Mesenchymal stem cell (in vitro differentiated cells and primary cell): ENCODE data around the gene ACER3.
"Not testable (repeated sequence)": the region's sequence is repeated elsewhere in the genome, so short reads cannot be mapped to it uniquely, and the experiment has no call there.

ENCODE experiments used
- DNase-seq: peaks from one replicate; pipeline ENCODE4 v3.0.0-alpha.2; 2013
- H2AFZ ChIP-seq: one replicate; pipeline ENCODE4 v1.6.1; 2013; ENCODE audit warnings: low read depth, mild to moderate bottlenecking, control low read depth, inconsistent platforms, low read length, moderate library complexity
- H2AK5ac ChIP-seq: 2 replicates; pipeline ENCODE4 v1.6.1; 2013; ENCODE audit warnings: low read length, moderate library complexity, mild to moderate bottlenecking, inconsistent platforms; ENCODE audit not compliant: severe bottlenecking
- H2BK120ac ChIP-seq: one replicate; pipeline ENCODE4 v1.6.1; 2013; ENCODE audit warnings: low read depth, mild to moderate bottlenecking, inconsistent platforms, low read length, moderate library complexity
- H2BK12ac ChIP-seq, 2 experiments: one replicate each; pipeline ENCODE4 v1.6.1; 2013; ENCODE audit warnings: inconsistent platforms in 2 of 2, low read length in 2 of 2, mild to moderate bottlenecking in 2 of 2, moderate library complexity in 2 of 2, control low read depth in 1 of 2
- H2BK15ac ChIP-seq: one replicate; pipeline ENCODE4 v1.6.1; 2013; ENCODE audit warnings: mild to moderate bottlenecking, low read depth, inconsistent platforms; ENCODE audit not compliant: poor library complexity, severe bottlenecking
- H2BK5ac ChIP-seq: 2 replicates; pipeline ENCODE4 v1.6.1; 2013; ENCODE audit warnings: low read depth, mild to moderate bottlenecking, low read length, control low read depth, inconsistent platforms; ENCODE audit not compliant: poor library complexity, severe bottlenecking
- H3K14ac ChIP-seq, 2 experiments: one replicate each; pipeline ENCODE4 v1.6.1; 2013; ENCODE audit warnings: inconsistent platforms in 2 of 2, low read length in 2 of 2, control low read depth in 1 of 2, mild to moderate bottlenecking in 1 of 2, moderate library complexity in 1 of 2
- H3K18ac ChIP-seq, 2 experiments: one replicate each; pipeline ENCODE4 v1.6.1; 2013; ENCODE audit warnings: inconsistent platforms in 2 of 2, low read length in 2 of 2, control low read depth in 1 of 2, low read depth in 1 of 2, mild to moderate bottlenecking in 1 of 2
- H3K23ac ChIP-seq, 2 experiments: one replicate each; pipeline ENCODE4 v1.6.1; 2013; ENCODE audit warnings: inconsistent platforms in 2 of 2, low read length in 2 of 2, mild to moderate bottlenecking in 2 of 2, moderate library complexity in 2 of 2, control low read depth in 1 of 2
- H3K27ac ChIP-seq: 2 replicates; pipeline ENCODE4 v1.5.1; 2013; ENCODE audit warnings: mild to moderate bottlenecking, moderate library complexity, low read length, control low read depth, inconsistent platforms; ENCODE audit not compliant: poor library complexity, severe bottlenecking
- H3K27me3 ChIP-seq, 2 experiments: 2 replicates each; pipeline versions ENCODE4 v1.6.1 to v1.7.0; 2013; ENCODE audit warnings: low read length in 2 of 2, mild to moderate bottlenecking in 2 of 2, moderate library complexity in 2 of 2, control low read depth in 1 of 2, inconsistent platforms in 1 of 2; ENCODE audit not compliant: control insufficient read depth in 1 of 2, insufficient read depth in 1 of 2
- H3K36me3 ChIP-seq, 2 experiments: 2 replicates each; pipeline versions ENCODE4 v1.6.1 to v1.7.0; 2013; ENCODE audit warnings: low read length in 2 of 2, control low read depth in 1 of 2, inconsistent platforms in 1 of 2, low read depth in 1 of 2, mild to moderate bottlenecking in 1 of 2; ENCODE audit not compliant: insufficient read depth in 2 of 2, control insufficient read depth in 1 of 2
- H3K4ac ChIP-seq, 2 experiments: one replicate each; pipeline ENCODE4 v1.6.1; 2013; ENCODE audit warnings: inconsistent platforms in 2 of 2, low read length in 2 of 2, mild to moderate bottlenecking in 2 of 2, moderate library complexity in 2 of 2, control low read depth in 1 of 2, low read depth in 1 of 2
- H3K4me1 ChIP-seq: 2 replicates; pipeline ENCODE4 v1.6.1; 2013; ENCODE audit warnings: low read depth, low read length, control low read depth; ENCODE audit not compliant: control insufficient read depth, insufficient read depth
- H3K4me2 ChIP-seq: 2 replicates; pipeline ENCODE4 v1.6.1; 2013; ENCODE audit warnings: low read length, mild to moderate bottlenecking, inconsistent platforms; ENCODE audit not compliant: poor library complexity, severe bottlenecking
- H3K4me3 ChIP-seq, 2 experiments: 2 replicates each; pipeline versions ENCODE4 v1.5.1 to v1.7.0; 2013; ENCODE audit warnings: low read length in 2 of 2, mild to moderate bottlenecking in 2 of 2, control low read depth in 1 of 2, low read depth in 1 of 2; ENCODE audit not compliant: insufficient read depth in 1 of 2
- H3K79me1 ChIP-seq: replicated peaks from 2 replicates; pipeline ENCODE4 v1.6.1; 2013; ENCODE audit warnings: mild to moderate bottlenecking, control low read depth, low read length, inconsistent platforms; ENCODE audit not compliant: poor library complexity, severe bottlenecking
- H3K9ac ChIP-seq: 2 replicates; pipeline ENCODE4 v1.7.0; 2013; ENCODE audit warnings: mild to moderate bottlenecking, low read length, moderate library complexity
- H3K9me3 ChIP-seq: 2 replicates; pipeline ENCODE4 v1.7.0; 2013; ENCODE audit warnings: mild to moderate bottlenecking, low read length; ENCODE audit not compliant: control insufficient read depth
- H4K8ac ChIP-seq: one replicate; pipeline ENCODE4 v1.6.1; 2013; ENCODE audit warnings: inconsistent platforms, mild to moderate bottlenecking, low read length, moderate library complexity
- H4K91ac ChIP-seq: one replicate; pipeline ENCODE4 v1.6.1; 2013; ENCODE audit warnings: mild to moderate bottlenecking, low read length, inconsistent platforms
- WGBS: methylation state at CpG from one replicate; pipeline ENCODE4 v1.1.7; 2013; ENCODE audit warnings: mixed read lengths; 5-methylcytosine and 5-hydroxymethylcytosine counted together

Gene ACER3

GRCh38 chr11:77046060-77046501 is 185.4 kb downstream of the ACER3 start:
- peak; percentile 33 for DNase-seq
- H3K27ac ChIP-seq: no peak overlapping the region
- H3K79me1 ChIP-seq: no peaks in the 10 kb centered on the region
- peaks cover 6% of the 10 kb centered on the region for H3K4me1 ChIP-seq
- no peak overlapping the region for H2AFZ ChIP-seq
- H3K18ac ChIP-seq: no peak overlapping the region
- peak overlapping the region; percentile 48 for H3K9ac ChIP-seq
- no peak overlapping the region for H3K23ac ChIP-seq
- no peak overlapping the region for H2BK12ac ChIP-seq
- H3K4ac ChIP-seq: no peak overlapping the region
- H2BK15ac ChIP-seq: no peak overlapping the region
- H3K27me3 ChIP-seq: peaks cover 5 to 20% of the 10 kb centered on the region in 2 experiments
- no peak overlapping the region for H2AK5ac ChIP-seq
- peak overlapping the region; percentile 68 for H3K4me2 ChIP-seq
- peak overlapping the region; percentile 7 to 57 for H3K4me3 ChIP-seq
- H3K14ac ChIP-seq: no peak overlapping the region
- no peaks in the 10 kb centered on the region for H3K36me3 ChIP-seq
- H3K9me3 ChIP-seq: no peaks in the 10 kb centered on the region
- WGBS: 3% methylated on average over 29 of the region's 39 CpGs
- no peak overlapping the region for H2BK5ac ChIP-seq
- peak overlapping the region; percentile 27 for H4K8ac ChIP-seq
- no peak overlapping the region for H4K91ac ChIP-seq
- no peak overlapping the region for H2BK120ac ChIP-seq

- Histone ChIP-seq H3K18ac (no peak overlapping the region), H3K14ac (no peak overlapping the region), H2BK12ac (no peak overlapping the region), H3K23ac (no peak overlapping the region), H3K79me1 (no peaks in the 10 kb centered on the region), H2BK120ac (no peak overlapping the region), H3K9ac (peak overlapping the region; percentile 73), H3K4me3 (peak overlapping the region; percentile 37 to 76), H2AFZ (no peak overlapping the region), H4K91ac (no peak overlapping the region), H3K4ac (no peak overlapping the region), H3K4me2 (peak overlapping the region; percentile 64), H3K4me1 (peaks cover 6% of the 10 kb centered on the region), H2BK5ac (no peak overlapping the region), H2BK15ac (no peak overlapping the region), H3K27me3 (peaks cover 5 to 16% of the 10 kb centered on the region in 2 experiments), H4K8ac (no peak overlapping the region), H3K36me3 (no peaks in the 10 kb centered on the region), H3K27ac (no peak overlapping the region), H3K9me3 (no peaks in the 10 kb centered on the region), H2AK5ac (no peak overlapping the region)
- peak; percentile 97 for DNase-seq
- 31% methylated on average over 8 of the region's 15 CpGs for WGBS
Observed at GRCh38 chr11:77047007-77047927, 186.5 kb downstream of the ACER3 start.

GRCh38 chr11:77047928-77048446 is 187.3 kb downstream of the ACER3 start:
- not testable (repeated sequence) for H3K9me3 ChIP-seq, H3K79me1 ChIP-seq, H3K4me3 ChIP-seq, H2BK120ac ChIP-seq, DNase-seq, H3K4ac ChIP-seq, H3K9ac ChIP-seq, H2BK5ac ChIP-seq, H3K23ac ChIP-seq, H2AFZ ChIP-seq, H2AK5ac ChIP-seq, H3K18ac ChIP-seq, H3K14ac ChIP-seq, H3K4me1 ChIP-seq, H4K91ac ChIP-seq, H2BK15ac ChIP-seq, H3K36me3 ChIP-seq, H3K27ac ChIP-seq, H2BK12ac ChIP-seq, H3K4me2 ChIP-seq, H4K8ac ChIP-seq
- peaks cover 5 to 11% of the 10 kb centered on the region in 2 experiments for H3K27me3 ChIP-seq
- WGBS: 79% methylated on average over 6 of the region's 7 CpGs

- Histone ChIP-seq H2BK120ac (no peak overlapping the region), H3K9ac (no peak overlapping the region), H3K79me1 (no peaks in the 10 kb centered on the region), H3K23ac (no peak overlapping the region), H2BK12ac (no peak overlapping the region), H3K36me3 (no peaks in the 10 kb centered on the region), H3K14ac (no peak overlapping the region), H3K4me1 (peaks cover 8% of the 10 kb centered on the region), H2BK5ac (no peak overlapping the region), H3K18ac (no peak overlapping the region), H4K91ac (peak overlapping the region; percentile 46), H2AFZ (no peak overlapping the region), H2AK5ac (no peak overlapping the region), H4K8ac (no peak overlapping the region), H3K9me3 (no peaks in the 10 kb centered on the region), H3K4ac (no peak overlapping the region), H3K4me3 (no peak overlapping the region), H2BK15ac (no peak overlapping the region), H3K4me2 (no peak overlapping the region), H3K27me3 (peaks cover 5 to 11% of the 10 kb centered on the region in 2 experiments), H3K27ac (no peak overlapping the region)
- 82% methylated on average over 5 of the region's 6 CpGs for WGBS
- no peak for DNase-seq
Observed at GRCh38 chr11:77049026-77049425, 188.3 kb downstream of the ACER3 start.
